Ecto neural progenitor cell (in vitro differentiated cells): ENCODE data around the gene OBSCN.

Experiments
- DNase-seq: peaks from one replicate; pipeline ENCODE4 v3.0.0-alpha.2; 2018; ENCODE audit warnings: low spot score

The OBSCN gene

DNA sequence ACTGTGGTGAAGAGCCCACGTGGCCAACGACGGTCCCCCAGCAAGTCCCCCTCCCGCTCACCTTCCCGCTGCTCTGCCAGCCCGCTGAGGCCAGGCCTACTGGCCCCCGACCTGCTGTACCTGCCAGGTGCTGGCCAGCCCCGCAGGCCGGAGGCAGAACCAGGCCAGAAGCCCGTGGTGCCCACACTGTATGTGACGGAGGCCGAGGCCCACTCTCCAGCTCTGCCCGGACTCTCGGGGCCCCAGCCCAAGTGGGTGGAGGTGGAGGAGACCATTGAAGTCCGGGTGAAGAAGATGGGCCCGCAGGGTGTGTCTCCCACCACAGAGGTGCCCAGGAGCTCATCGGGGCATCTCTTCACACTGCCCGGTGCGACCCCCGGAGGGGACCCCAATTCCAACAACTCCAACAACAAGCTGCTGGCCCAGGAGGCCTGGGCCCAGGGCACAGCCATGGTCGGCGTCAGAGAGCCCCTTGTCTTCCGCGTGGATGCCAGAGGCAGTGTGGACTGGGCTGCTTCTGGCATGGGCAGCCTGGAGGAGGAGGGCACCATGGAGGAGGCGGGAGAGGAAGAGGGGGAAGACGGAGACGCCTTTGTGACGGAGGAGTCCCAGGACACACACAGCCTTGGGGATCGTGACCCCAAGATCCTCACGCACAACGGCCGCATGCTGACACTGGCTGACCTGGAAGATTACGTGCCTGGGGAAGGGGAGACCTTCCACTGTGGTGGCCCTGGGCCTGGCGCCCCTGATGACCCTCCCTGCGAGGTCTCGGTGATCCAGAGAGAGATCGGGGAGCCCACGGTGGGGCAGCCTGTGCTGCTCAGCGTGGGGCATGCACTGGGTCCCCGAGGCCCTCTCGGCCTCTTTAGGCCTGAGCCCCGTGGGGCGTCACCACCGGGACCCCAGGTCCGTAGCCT lies 152.0 kb downstream of the OBSCN start:
- DNase-seq, result no peak

DNA sequence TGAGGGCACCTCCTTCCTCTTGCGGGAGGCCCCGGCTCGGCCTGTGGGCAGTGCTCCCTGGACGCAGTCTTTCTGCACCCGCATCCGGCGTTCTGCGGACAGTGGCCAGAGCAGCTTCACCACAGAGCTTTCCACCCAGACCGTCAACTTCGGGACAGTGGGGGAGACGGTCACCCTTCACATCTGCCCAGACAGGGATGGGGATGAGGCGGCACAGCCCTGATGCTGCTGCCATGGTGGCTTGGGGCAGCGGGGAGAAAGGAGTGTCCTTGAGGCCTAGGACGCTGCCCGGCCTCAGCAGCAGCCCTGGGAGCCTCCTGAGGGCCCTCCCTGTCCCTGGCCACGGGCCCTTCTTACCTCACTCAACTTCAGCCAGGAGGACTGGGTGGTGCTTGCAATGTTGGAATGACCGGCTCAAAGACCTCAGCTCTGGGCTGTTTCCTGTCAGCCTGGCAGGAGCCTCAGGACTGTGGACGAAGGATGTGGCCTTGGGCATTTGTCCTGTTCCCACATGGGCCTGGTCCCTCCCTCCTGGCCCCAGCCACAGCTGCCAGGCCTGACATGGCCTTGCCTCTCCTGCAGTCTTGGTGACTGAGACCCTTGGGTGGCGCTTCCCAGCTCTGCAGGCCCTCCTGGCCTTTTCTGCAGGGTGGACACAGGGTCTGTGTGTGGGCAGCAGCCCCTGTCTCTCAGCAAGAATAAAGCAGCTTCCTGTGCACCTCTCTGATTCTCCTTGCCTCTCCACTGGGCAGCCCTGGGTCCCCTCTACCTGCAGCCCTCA lies 152.9 kb downstream of the OBSCN start:
- no peak for DNase-seq

GRCh38 chr1:228361314-228362140 lies 153.7 kb downstream of the OBSCN start:
- DNase-seq, result no peak

DNA sequence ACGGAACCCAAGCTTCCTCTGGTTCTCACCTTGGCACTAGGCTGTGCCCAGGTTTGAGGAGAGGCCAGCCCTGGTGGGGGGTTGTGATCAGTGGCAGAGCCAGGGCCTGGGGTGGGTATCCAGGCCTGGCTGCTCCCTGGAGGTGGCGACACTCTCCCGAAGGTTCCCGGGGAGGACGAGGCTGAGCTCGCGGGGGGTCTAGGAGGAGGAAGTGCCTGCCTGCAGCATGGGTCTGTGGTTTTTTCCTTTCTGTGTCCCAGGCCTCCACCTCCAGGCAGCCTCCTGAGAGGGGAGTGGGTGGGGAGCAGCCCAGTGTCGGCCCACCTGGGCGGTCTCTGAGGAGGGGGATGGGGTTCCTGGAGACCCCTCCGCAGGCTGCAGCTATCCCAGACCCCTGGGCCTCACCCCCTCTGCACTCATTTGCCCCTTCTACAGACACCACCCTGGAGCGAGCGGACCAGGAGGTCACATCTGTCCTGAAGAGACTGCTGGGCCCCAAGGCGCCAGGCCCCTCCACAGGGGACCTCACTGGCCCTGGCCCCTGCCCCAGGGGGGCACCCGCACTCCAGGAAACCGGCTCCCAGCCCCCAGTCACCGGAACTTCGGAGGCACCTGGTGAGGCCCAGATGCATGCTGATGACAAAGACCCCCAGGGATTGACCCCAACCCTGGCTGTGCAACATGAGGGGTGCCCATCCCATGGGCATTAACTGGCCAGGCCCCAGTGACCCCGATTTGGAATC lies 154.5 kb downstream of the OBSCN start:
- no peak for DNase-seq

- DNase-seq, result no peak
Observed at GRCh38 chr1:228362884-228363450, 155.1 kb downstream of the OBSCN start.

GRCh38 chr1:228363686-228364067 lies 155.8 kb downstream of the OBSCN start:
- DNase-seq, result no peak

DNA sequence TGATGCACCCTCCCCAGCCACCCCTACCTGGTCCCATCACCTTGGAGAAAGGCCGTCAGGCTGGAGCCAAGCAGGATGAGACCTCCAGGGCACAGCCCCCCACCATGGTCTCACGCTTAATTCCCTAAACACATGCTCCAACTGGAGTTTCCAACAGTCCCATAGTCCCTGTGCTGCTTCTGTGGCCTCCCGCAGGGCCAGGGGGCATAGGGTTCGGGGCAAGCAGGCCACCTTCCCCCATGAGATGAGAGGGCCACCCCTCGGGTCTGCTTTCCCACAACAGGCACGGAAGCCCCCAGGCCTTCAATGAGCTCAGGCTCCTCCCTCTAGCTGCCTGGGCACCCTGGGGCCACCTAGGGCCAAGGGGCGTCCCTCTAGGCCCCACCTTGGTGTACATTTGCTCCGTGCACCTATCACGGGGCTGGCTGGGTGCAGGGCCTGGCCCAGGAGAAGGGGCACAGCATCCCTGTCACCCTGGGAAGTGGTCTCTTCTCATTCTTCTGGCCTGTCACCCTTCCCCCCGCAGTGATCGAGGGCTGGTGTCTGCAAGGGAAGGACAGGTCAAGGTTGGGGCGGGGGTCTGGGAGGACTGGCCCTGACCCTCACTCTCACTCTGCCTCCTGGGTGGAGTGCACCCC lies 156.3 kb downstream of the OBSCN start:
- DNase-seq, result no peak

DNA sequence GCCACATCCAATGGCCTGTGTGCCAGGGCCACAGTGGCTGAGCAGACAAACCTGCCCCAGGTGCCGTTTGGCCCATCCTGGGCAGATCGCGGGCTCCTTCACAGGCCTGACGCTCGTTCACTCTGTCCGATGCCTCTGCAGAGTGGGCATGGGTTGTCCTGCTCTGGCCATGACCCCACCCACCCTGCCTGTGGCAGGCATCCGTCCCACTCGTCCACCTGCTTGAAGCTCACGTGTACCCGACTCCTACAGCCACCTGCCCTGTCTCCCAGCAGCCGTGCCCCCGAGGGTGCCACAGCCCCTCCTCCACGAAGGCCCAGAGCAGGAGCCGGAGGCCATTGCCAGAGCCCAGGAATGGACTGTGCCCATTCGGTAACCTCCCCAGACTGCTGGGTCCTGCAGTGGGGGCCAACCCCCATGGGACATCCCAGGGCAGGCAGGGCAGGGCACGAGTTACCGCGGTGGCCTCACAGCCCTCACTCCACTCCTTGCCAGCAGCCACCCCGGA lies 156.9 kb downstream of the OBSCN start:
- no peak for DNase-seq

GRCh38 chr1:228365271-228366061 lies 157.6 kb downstream of the OBSCN start:
- no peak for DNase-seq

- no peak for DNase-seq
Observed at GRCh38 chr1:228366062-228366865, 158.4 kb downstream of the OBSCN start.

DNA sequence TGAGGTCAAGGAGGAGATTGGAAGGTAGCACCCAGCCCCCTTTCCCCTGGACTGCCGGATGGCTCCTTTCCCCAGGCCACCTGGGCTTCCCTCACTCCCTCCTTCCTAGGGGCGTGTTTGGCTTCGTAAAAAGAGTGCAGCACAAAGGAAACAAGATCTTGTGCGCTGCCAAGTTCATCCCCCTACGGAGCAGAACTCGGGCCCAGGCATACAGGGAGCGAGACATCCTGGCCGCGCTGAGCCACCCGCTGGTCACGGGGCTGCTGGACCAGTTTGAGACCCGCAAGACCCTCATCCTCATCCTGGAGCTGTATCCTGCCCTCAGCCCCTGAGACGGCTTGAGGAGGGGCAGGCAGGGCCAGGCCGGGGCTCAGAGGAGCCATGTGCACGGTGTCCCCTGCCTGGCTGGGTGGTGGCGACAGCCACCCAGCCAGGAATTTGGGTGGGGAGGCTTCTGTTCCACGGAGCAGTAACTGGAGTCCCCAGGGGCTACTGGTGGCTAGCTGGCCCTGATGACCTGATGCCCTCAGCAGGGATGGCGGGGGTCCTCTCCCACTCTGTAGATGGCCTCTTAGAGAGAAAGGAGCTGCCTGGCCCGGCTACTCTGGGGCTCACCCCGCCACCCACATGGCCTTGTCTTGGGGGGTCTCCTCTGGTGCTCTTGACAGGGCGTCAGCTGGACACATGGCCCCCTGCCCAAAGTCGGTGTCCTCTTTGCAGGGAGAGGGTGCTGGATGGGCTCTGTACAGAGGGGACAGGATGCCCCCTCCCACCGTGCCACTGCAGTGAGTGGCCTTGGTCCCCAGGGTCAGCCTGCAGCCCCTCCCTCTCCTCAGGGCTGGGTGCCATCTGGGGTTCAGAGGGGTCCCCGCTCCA lies 159.3 kb downstream of the OBSCN start:
- DNase-seq, result no peak

DNA sequence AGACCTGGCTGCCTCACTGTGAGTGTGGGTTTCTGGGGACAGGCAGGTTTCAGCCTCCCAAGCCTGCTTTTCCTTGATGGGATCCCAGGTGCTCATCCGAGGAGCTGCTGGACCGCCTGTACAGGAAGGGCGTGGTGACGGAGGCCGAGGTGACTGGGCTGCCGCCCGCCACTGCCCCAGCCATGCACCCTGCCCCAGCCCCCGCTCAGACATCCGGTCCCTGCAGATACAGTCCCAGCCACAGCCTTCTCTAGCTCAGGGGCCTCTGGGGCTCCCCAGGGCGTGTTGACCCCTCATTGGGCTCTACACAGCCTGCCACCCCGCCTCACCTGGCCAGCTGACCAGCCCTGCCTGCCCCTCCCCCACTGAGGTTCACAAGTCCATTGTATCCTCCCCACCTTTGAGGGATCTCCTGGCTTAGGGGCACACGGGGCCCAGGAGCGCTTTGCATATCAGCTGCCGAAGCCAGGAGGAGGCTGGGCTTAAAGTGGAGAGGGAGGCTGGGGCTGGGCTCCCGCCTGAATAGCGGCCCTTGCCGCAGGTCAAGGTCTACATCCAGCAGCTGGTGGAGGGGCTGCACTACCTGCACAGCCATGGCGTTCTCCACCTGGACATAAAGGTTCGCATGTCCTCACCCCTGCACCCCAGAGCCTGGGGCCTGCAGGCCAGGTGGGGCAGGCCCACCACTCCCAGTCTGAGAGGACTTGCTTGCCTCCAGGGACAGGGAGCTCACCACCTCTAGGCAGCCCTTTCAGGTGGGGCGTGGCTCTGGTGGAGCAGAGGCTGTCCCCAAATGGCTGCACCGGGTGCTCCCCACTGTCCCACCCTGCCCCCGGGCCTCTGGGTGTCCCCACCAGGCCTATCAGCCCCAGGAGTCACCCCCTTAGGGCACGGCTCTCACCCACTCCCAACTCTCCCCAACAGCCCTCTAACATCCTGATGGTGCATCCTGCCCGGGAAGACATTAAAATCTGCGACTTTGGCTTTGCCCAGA lies 160.3 kb downstream of the OBSCN start:
- no peak for DNase-seq

DNA sequence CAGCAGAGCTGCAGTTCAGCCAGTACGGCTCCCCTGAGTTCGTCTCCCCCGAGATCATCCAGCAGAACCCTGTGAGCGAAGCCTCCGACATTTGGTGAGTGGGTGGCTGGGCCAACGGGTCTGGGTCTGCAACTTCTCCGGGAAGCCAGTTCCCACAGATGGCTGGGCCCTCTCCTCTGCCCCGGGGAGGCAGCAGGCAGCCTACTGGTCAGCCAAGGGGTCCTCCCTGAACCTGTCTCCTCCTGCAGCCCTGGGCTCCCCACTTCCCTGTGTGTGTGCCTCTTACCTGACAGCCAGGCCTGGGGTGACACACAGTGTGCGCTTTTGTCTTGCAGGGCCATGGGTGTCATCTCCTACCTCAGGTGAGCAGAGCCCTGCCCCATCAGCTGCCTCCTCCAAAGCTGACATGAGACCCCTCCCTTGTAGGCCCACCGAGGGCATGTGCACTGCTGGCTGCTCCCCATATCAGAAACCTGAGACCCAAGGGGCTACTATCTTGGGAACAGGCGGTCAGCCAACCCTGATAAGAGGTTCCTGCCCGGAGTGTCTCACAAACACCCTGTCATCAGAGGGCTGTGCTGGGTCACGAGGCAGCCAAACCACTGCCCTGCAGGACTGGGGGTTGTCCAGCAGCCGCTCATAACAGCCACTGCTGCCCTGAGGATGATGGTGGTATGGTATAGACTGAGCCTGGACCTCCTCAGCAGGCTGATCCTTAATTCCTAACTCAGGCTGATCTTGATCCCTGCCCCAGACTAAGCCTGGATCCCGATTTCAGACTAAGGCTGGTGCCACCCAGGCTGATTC lies 161.2 kb downstream of the OBSCN start:
- no peak for DNase-seq

DNA sequence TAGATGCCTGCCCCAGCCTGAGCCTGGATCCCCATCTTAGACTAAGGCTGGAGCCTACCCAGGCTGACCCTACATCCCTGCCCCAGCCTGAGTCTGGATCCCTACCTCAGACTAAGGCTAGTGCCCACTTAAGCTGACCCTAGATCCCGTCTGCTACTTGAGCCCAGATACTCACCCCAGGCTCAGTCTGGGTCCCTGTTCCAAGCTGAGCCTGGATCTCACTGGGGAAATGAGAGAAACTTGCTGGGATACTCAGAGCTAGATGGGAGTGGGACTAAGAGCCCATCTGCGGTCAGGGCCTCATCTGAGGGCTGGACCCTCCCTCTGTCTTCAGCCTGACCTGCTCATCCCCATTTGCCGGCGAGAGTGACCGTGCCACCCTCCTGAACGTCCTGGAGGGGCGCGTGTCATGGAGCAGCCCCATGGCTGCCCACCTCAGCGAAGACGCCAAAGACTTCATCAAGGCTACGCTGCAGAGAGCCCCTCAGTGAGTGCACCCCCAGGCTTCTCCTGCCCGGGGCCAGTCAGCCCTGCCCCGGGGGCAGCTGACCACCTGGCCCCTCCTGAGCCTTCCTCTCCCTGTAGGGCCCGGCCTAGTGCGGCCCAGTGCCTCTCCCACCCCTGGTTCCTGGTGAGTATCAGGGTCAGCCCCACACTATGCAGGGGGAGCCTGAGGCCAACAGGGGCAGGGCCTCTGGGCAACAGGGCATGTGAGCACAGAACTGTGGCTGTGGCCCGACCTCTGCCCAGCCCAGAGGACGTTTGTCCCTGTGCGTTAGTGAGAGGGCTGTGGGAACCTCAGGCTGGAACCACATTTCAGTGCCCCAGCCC lies 162.0 kb downstream of the OBSCN start:
- no peak for DNase-seq

DNA sequence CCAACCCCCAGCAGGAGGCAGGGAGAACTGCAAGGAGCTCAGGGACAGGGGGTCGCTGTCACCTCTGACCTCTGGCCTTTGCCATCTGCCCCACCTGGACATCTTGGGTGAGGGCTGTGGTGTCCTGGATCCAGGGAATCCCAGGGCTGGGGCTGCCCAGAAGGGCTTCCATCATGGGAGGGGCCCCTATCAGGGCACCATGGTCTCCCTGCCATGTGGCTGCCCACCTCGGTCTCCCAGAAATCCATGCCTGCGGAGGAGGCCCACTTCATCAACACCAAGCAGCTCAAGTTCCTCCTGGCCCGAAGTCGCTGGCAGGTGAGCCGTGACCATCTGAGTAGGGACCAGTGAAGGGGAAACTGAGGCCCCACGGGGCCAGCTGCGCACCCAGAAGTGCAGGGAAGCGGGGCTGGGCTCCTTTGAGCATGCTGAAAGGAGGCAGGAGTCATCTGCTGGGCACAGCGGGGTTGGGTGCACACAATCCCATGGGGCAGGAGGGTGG lies 162.6 kb downstream of the OBSCN start:
- no peak for DNase-seq
